Posterior cingulate gyrus (tissue), 11 donors: Measurements from ENCODE around the gene GRHL3.

Experiments used
- DNase-seq, 10 donors: peaks; one replicate each; pipeline versions ENCODE4 v3.0.0 to v3.0.0-alpha.2; 2020 to 2021; ENCODE audit warnings: mixed read lengths in 3 of 10
- intact Hi-C: fragments of 100-400 bp; cut with DNase I; formaldehyde crosslinking; loops from one replicate; pipeline ENCODE4 v1.15.1; 2023

Gene GRHL3

GRCh38 chr1:24316645-24317044 is 2.5 kb upstream of the GRHL3 start:
- no peak for DNase-seq
- intact Hi-C loops, result no loop called here

GRCh38 chr1:24317081-24317480 is 2.1 kb upstream of the GRHL3 start:
- intact Hi-C loops, result no loop called here
- DNase-seq, result no peak

GRCh38 chr1:24317956-24318614 is 1.1 kb upstream of the GRHL3 start:
- intact Hi-C loops, result no loop called here
- no peak for DNase-seq

GRCh38 chr1:24318615-24319311 is 394 bp upstream of the GRHL3 start:
- DNase-seq, result no peak
- intact Hi-C loops, result no loop called here

GRCh38 chr1:24319962-24320361 is 805 bp downstream of the GRHL3 start:
- intact Hi-C loops, result no loop called here

GRCh38 chr1:24321126-24321525 is 2.0 kb downstream of the GRHL3 start:
- intact Hi-C loops, result no loop called here
- no peak for DNase-seq

More at GRCh38 chr1:24319962-24320361, 805 bp downstream of the GRHL3 start:
- no peak for DNase-seq

- peak in 1 of 10 donors; percentile 16 for DNase-seq
- intact Hi-C loops, result no loop called here
Observed at GRCh38 chr1:24321697-24322469, 2.7 kb downstream of the GRHL3 start.

GRCh38 chr1:24322470-24323177 is 3.5 kb downstream of the GRHL3 start:
- intact Hi-C loops, result no loop called here
- no peak for DNase-seq

- no peak for DNase-seq
- intact Hi-C loops, result no loop called here
Observed at GRCh38 chr1:24323281-24323680, 4.1 kb downstream of the GRHL3 start.

GRCh38 chr1:24324903-24325302 is 5.7 kb downstream of the GRHL3 start:
- intact Hi-C loops, result no loop called here
- peak in 1 of 10 donors; percentile 33 for DNase-seq

GRCh38 chr1:24325587-24326449 is 6.7 kb downstream of the GRHL3 start:
- intact Hi-C loops, result no loop called here
- peak in 1 of 10 donors; percentile 51 for DNase-seq

GRCh38 chr1:24327486-24327885 is 8.3 kb downstream of the GRHL3 start:
- intact Hi-C loops, result no loop called here
- DNase-seq, result peak in 1 of 10 donors; percentile 11

- intact Hi-C loops, result no loop called here
- no peak for DNase-seq
Observed at GRCh38 chr1:24327891-24328290, 8.7 kb downstream of the GRHL3 start.

- intact Hi-C loops, result no loop called here
- peak in 1 of 10 donors; percentile 22 for DNase-seq
Observed at GRCh38 chr1:24329331-24329730, 10.2 kb downstream of the GRHL3 start.

GRCh38 chr1:24329797-24330543 is 10.8 kb downstream of the GRHL3 start:
- intact Hi-C loops, result no loop called here
- DNase-seq, result no peak

- no peak for DNase-seq
- intact Hi-C loops, result no loop called here
Observed at GRCh38 chr1:24331961-24332673, 13.0 kb downstream of the GRHL3 start.

- DNase-seq, result no peak
- intact Hi-C loops, result no loop called here
Observed at GRCh38 chr1:24336075-24336474, 16.9 kb downstream of the GRHL3 start.

GRCh38 chr1:24337455-24337854 is 18.3 kb downstream of the GRHL3 start:
- peak in 1 of 10 donors; percentile 15 for DNase-seq
- intact Hi-C loops, result no loop called here
